NCI-H187 (cell line): ENCODE measurements around the gene DCLK2.
A peak's percentile ranks its signal among the peaks of the same experiment; 100 is the strongest.

Experiments used
- DNase-seq, 2 experiments: peaks; one replicate each; lab custom pipeline; 2025; lab: John Stamatoyannopoulos, UW

The DCLK2 gene

GRCh38 chr4:150078041-150078578 lies at the start of gene DCLK2:
TSS of gene DCLK2 (plus strand) at chr4:150078445. CDS start at chr4:150079028, 583 bp downstream.
- peak; percentile 14 to 35 for DNase-seq

GRCh38 chr4:150032541-150032940 lies 45.7 kb upstream of the DCLK2 start:
- DNase-seq: no peak

GRCh38 chr4:150033081-150033480 lies 45.2 kb upstream of the DCLK2 start:
- no peak for DNase-seq

- no peak for DNase-seq
Observed at GRCh38 chr4:150033901-150034300, 44.3 kb upstream of the DCLK2 start.

- DNase-seq: no peak
Observed at GRCh38 chr4:150037251-150037856, 40.9 kb upstream of the DCLK2 start.

GRCh38 chr4:150038335-150039076 lies 39.7 kb upstream of the DCLK2 start:
- DNase-seq: no peak

GRCh38 chr4:150039274-150040127 lies 38.7 kb upstream of the DCLK2 start:
- no peak for DNase-seq

- DNase-seq: no peak
Observed at GRCh38 chr4:150044517-150044916, 33.7 kb upstream of the DCLK2 start.

GRCh38 chr4:150045410-150045809 lies 32.8 kb upstream of the DCLK2 start:
- no peak for DNase-seq

- DNase-seq: no peak
Observed at GRCh38 chr4:150046728-150047217, 31.5 kb upstream of the DCLK2 start.

GRCh38 chr4:150047546-150047945 lies 30.7 kb upstream of the DCLK2 start:
- DNase-seq: no peak

- DNase-seq: no peak
Observed at GRCh38 chr4:150049682-150050081, 28.6 kb upstream of the DCLK2 start.

- no peak for DNase-seq
Observed at GRCh38 chr4:150050566-150050965, 27.7 kb upstream of the DCLK2 start.

- DNase-seq: no peak
Observed at GRCh38 chr4:150051111-150051510, 27.1 kb upstream of the DCLK2 start.

GRCh38 chr4:150055467-150055866 lies 22.8 kb upstream of the DCLK2 start:
- no peak for DNase-seq

- DNase-seq: no peak
Observed at GRCh38 chr4:150056569-150056968, 21.7 kb upstream of the DCLK2 start.

GRCh38 chr4:150061086-150061776 lies 17.0 kb upstream of the DCLK2 start:
- DNase-seq: no peak

GRCh38 chr4:150063128-150063527 lies 15.1 kb upstream of the DCLK2 start:
- DNase-seq: no peak

GRCh38 chr4:150065740-150066139 lies 12.5 kb upstream of the DCLK2 start:
- no peak for DNase-seq

- no peak for DNase-seq
Observed at GRCh38 chr4:150067859-150068258, 10.4 kb upstream of the DCLK2 start.

- DNase-seq: no peak
Observed at GRCh38 chr4:150068300-150068960, 9.8 kb upstream of the DCLK2 start.
